CD4-positive, alpha-beta T cell treated with Interleukin-15 for 1 hour (primary cell): ENCODE data around the gene BCAN.
A peak's percentile ranks its signal among the peaks of the same experiment; 100 is the strongest.
"Not testable (repeated sequence)": the region's sequence is repeated elsewhere in the genome, so short reads cannot be mapped to it uniquely, and the experiment has no call there.

Experiments
- DNase-seq: peaks from one replicate; pipeline ENCODE4 v3.0.0-alpha.2; 2020

BCAN gene, protein sequence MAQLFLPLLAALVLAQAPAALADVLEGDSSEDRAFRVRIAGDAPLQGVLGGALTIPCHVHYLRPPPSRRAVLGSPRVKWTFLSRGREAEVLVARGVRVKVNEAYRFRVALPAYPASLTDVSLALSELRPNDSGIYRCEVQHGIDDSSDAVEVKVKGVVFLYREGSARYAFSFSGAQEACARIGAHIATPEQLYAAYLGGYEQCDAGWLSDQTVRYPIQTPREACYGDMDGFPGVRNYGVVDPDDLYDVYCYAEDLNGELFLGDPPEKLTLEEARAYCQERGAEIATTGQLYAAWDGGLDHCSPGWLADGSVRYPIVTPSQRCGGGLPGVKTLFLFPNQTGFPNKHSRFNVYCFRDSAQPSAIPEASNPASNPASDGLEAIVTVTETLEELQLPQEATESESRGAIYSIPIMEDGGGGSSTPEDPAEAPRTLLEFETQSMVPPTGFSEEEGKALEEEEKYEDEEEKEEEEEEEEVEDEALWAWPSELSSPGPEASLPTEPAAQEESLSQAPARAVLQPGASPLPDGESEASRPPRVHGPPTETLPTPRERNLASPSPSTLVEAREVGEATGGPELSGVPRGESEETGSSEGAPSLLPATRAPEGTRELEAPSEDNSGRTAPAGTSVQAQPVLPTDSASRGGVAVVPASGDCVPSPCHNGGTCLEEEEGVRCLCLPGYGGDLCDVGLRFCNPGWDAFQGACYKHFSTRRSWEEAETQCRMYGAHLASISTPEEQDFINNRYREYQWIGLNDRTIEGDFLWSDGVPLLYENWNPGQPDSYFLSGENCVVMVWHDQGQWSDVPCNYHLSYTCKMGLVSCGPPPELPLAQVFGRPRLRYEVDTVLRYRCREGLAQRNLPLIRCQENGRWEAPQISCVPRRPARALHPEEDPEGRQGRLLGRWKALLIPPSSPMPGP

GRCh38 chr1:156641761-156642264 lies at the start of gene BCAN:
Gene BCAN (plus strand): TSS chr1:156642117. CDS start chr1:156646055, 3,938 bp downstream.
- no peak for DNase-seq

DNA sequence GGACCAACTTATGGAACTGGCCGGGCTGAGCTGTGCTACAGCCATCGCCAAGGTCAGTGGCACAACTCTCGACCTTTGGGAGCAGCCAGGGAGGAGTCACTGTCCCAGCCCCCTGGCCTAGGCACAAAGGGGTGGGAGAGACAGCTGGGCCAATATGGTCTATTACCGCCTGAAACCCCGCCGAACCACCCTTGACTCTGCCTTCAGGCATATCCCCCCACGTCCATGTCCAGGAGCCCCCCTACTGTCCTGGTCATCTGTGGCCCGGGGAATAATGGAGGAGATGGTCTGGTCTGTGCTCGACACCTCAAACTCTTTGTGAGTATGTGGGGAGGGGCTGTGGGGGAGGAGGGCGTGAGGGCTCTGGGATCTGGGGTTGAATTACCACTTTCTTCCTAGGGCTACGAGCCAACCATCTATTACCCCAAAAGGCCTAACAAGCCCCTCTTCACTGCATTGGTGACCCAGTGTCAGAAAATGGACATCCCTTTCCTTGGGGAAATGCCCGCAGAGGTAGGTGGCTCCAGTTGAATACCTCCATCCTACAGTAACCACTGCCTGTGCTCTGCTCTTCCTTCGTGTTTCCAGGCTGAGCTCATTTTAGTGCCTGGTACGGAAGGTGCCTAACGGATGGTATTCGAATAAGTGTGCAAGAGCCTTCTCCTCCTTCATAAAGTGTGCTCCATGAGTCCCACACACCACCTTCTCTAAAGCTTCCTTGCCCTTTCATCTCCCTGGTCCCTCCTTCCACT lies 49.6 kb upstream of the BCAN start:
- no peak for DNase-seq

DNA sequence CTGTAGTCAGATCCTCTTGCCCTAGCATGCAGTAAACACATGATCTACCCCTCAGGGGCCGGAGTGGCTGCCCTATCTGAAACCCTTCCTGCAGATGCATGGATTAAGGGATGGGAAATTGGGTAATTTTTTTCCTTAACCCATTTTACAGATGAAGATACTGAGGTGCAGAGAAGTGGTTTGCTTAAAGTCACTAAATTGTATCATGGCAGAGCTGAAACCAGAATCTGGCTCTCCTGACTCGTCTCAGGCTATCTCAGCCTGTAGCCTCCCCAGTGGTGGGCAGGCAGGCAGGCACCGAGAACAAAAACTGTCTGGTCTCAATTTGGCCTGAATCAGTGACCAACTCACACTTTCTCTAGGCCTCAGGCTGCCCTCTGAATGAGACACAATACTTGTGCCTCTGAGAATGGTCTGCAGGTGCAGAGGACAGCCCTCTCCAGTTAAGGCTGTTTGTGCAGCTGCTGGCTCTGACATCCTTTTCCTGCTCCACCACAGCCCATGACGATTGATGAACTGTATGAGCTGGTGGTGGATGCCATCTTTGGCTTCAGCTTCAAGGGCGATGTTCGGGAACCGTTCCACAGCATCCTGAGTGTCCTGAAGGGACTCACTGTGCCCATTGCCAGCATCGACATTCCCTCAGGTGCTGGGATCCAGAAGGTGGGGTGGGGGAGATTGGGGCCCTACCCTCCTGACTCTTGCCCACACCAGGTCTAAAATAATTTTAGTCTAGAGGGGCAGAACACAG lies 48.8 kb upstream of the BCAN start:
- no peak for DNase-seq

GRCh38 chr1:156593661-156593989 lies 48.3 kb upstream of the BCAN start:
- DNase-seq: no peak

GRCh38 chr1:156594190-156594589 lies 47.7 kb upstream of the BCAN start:
- no peak for DNase-seq

DNA sequence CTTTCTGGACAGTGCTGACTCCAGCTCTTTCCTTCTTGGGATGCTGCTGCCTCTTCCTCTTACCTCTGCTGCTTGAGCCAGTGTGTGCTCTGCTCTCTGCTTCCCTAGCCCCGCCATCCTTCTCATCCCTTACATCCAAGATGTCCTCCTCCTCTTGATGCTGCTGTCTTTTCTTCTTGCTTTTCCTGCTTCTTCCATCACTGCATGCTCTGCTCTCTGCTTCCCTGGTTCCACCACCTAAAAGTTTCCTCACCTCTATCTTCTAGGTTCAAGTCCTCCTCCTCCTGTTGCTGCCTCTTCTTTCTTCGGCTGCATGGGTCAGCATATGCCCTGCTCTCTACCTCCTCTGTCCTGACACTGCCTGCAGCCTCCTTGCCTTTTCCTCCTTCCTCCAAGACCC lies 46.9 kb upstream of the BCAN start:
- DNase-seq: no peak

DNA sequence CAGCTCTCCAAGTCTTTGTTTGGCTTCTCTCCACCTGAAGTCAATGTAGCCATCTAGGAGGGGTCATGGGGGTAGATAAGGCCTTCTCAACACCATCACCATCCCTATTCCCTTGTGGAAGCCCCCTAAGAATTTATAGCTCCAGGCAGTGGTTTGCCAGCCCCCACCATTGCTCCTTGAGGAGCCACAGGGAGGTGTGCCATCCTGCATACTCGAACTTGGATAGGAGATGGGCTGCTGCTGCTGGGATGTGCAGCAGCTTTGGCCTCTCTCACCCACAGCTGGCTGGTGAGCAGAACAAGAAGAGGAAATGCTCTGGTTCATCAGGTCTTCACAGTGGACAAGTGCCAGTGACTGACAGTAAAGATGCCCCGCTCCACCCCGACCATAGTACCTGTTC lies 45.5 kb upstream of the BCAN start:
- no peak for DNase-seq

GRCh38 chr1:156598125-156598524 lies 43.8 kb upstream of the BCAN start:
- no peak for DNase-seq

DNA sequence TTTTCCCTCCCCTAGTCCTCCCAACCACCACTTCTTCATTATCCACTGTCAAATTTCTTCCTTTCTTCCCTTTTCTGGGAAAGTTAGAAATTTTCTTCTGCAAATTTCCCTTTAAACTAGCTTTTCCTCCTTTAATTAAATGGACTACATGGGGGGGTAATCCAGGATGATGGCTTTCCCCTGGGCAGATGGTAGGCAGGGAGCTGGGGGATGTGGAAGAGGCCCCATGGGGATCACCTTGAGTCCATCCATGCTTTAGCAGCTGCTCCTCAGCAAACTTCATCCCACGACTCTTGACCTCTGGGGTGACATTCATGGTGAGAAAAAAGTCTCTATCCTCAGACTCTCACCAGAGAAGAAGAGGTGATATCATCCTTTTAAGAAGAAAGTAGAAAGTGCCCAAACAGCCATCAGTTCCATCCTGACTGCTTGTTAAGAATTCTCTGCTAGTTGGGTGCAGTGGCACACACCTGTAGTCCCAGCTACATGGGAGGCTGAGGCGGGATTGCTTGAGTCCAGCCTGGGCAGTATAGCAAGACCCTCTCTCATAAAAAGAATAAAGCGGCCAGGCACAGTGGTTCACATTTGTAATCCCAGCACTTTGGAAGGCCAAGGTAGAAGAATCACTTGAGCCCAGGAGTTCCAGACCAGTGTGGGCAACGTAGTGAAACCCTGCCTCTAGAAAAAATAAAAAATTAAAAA lies 43.0 kb upstream of the BCAN start:
- no peak for DNase-seq

- no peak for DNase-seq
Measured at GRCh38 chr1:156599811-156600210, 42.1 kb upstream of the BCAN start.

DNA sequence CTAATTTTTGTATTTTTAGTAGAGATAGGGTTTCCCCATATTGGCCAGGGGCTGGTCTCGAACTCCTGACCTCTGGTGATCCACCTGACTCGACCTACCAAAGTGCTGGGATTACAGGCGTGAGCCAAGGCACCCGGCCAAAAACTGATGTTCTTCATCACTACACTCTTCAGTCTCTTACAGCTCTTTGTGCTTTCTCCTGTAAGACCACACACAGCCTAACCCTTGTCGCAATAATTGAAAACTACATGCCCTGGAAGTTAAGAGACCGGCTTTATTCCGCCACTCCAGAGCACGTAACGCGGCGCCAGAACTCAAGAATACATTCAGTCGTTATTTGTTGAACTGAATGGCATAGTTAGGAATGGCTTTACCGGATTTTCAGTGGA lies 41.2 kb upstream of the BCAN start:
- no peak for DNase-seq

- peak; percentile 87 for DNase-seq
Measured at GRCh38 chr1:156601122-156601830, 40.6 kb upstream of the BCAN start, which contains the start of gene GPATCH4. Gene GPATCH4 (minus strand): TSS chr1:156601479.

DNA sequence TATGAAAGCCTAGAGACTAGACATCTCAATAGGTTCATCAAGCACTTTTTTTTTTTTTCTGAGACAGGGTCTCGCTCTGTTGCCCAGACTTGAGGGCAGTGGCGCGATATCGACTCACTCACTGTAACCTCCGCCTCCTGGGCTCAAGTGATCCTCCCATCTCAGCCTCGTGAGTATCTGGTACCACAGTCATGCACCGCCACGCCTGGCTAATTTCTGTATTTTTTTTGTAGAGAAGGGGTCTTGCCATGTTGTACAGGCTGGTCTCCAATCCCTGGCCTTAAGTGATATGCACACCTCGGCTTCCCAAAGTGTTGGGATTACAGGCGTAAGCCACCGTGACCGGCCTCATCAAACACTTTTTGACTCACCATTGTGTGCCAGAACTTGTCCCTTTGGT lies 40.0 kb upstream of the BCAN start:
- DNase-seq: no peak

DNA sequence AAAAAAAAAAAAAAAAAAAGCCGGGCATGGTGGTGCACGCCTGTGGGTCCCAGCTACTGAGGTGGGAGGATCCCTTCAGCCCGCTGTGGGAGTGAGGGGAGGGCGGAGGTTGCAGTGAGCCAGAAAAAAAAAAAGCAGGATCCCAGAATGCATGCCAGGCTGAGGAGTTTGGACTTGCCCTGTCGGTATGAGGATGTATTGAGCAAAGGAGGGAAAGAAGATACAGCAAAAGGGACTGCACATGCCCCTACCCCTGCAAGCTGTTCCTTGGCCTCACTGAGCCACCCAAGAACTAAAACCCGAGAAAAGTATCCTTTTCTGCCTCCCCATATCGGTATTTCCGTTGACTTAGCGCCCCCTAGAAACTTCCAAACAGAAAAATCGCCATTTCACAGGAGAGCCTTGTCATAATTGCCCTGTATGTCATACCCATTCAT lies 39.3 kb upstream of the BCAN start:
- no peak for DNase-seq

DNA sequence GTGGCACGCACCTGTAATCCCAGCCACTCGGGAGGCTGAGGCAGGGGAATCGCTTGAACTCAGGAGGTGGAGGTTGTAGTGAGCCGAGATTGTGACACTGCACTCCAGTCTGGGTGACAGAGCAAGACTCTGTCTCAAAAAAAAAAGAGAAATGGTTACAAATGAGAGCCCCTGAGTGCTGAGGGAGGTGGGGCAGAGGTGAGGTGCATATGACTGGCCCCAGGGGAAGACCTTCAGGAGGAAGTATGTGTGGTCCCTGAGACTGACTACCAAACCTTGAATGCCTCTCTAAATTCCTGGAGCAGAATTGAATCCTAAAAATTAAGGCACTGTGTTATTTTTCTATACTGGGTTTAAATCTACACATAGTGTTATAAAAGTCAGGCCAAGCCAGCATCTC lies 34.6 kb upstream of the BCAN start:
- peak; percentile 39 for DNase-seq

DNA sequence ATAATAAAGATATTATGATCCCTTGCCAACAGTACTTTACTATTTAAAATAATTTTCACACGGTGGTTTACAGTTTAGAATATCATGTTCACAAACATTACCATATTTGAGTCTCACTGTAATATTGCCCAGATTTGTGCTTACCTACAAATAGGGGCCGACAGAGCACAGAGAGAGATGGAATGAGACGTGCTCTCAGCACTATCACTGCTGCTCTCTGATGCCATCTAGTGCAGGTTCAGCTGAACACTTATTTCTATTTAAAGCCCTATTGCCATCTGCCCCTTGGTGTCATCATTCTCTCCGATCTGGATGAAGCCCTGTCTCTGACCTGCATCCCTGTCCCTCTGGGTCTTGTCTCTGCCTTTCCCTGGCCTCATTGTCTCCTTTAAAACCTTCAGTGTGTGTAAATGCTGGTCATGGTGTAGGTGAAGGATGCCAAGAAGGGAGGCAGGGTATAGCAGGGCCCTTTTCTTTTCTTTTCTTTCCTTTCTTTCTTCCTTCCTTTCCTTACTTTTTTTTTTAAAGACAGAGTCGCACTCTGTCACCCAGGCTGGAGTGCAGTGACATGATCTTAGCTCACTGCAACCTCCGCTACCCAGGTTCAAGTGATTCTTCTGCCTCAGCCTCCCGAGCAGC lies 33.8 kb upstream of the BCAN start:
- DNase-seq: peak; percentile 72

DNA sequence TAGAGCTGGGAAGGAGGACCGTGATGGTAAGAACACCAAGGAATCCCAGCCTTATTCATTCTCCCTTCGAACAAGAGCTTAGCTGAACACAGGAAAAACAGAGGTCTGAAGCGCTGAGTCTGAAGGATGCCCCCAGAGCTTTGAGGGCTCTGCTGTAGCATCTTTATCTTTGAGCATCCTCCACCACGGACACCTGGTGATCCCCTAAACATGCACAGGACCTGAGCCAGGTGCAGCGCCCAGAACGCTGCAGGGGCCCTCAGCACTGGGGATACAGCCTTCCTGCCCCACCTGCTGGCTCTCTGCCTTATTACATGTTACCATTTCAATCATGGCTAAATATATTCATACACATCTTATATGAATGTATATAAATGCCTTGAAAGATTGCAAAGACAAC lies 32.9 kb upstream of the BCAN start:
- peak; percentile 62 for DNase-seq

DNA sequence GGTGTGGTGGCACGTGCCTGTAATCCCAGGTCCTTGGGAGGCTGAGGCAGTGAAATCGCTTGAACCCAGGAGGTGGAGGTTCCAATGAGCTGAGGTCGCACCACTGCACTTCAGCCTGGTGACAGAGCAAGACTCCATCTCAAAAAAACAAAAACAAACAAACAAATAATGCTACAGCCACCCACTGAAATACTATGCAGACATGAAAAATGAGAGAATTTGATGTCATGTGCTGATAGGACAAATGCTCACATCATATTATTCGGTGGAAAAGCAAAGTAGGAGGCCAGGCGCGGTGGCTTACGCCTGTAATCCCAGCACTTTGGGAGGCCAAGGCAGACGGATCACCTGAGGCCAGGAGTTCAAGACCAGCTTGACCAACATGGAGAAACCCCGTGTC lies 31.8 kb upstream of the BCAN start:
- not testable (repeated sequence) for DNase-seq

DNA sequence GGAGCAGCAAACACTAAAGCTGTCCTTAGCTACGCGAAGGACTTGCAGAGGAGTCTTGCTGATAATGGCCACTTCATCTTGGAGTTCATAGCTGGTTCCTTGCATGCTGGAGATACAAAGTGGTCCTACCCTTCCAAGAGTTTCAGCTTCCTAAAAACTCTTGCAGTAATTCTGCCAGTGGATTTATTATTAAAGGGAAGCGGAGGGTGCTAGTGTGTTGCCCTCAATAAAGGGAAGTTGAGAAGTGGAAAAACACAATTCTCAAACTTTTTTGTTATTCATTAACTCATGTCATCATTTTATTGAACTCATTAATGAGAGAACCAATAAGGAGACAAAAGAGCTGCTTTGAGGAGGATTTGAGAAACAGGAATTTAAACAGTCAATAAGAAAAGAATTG lies 29.3 kb upstream of the BCAN start:
- DNase-seq: no peak

- DNase-seq: no peak
Measured at GRCh38 chr1:156615946-156616345, 26.0 kb upstream of the BCAN start.
